CD8-positive, alpha-beta memory T cell (primary cell): ENCODE results near the gene LRRC71. TPM values are rescaled to one million over a fixed set of nuclear protein-coding genes. Genes with fewer than 3 reads are reported as not detected.

Source experiments
- CTCF ChIA-PET: fragments of 350-600 bp; sonication (Branson Sonifier 250); formaldehyde crosslinking; loops from one replicate; lab custom pipeline; 2021; ENCODE audit warnings: antibody characterized with exemption; lab: Charles Lee
- POLR2A ChIA-PET: fragments of 350-600 bp; sonication (Branson Sonifier 250); formaldehyde crosslinking; loops from one replicate; lab custom pipeline; 2021; ENCODE audit warnings: antibody characterized with exemption; lab: Charles Lee
- DNase-seq, 5 donors: peaks; one replicate each; pipeline versions ENCODE4 v3.0.0 to v3.0.0-alpha.2; 2020 to 2022; ENCODE audit warnings: mixed read lengths in 1 of 5
- H3K27ac ChIP-seq: one replicate; pipeline ENCODE4 v1.7.0; 2013; ENCODE audit warnings: low read depth, mild to moderate bottlenecking, low read length, moderate library complexity
- H3K27me3 ChIP-seq: 2 replicates; pipeline ENCODE4 v1.7.0; 2013; ENCODE audit warnings: low read length, mild to moderate bottlenecking; ENCODE audit not compliant: insufficient read depth, poor library complexity, severe bottlenecking
- H3K36me3 ChIP-seq: 2 replicates; pipeline ENCODE4 v1.7.0; 2013; ENCODE audit warnings: mild to moderate bottlenecking, low read length, moderate library complexity; ENCODE audit not compliant: insufficient read depth
- H3K4me1 ChIP-seq: 2 replicates; pipeline ENCODE4 v1.7.0; 2013; ENCODE audit warnings: mild to moderate bottlenecking, low read length, moderate library complexity; ENCODE audit not compliant: insufficient read depth
- H3K4me3 ChIP-seq: 2 replicates; pipeline ENCODE4 v1.7.0; 2013; ENCODE audit warnings: mild to moderate bottlenecking, low read length
- H3K9me3 ChIP-seq: 2 replicates; pipeline ENCODE4 v1.7.0; 2013; ENCODE audit warnings: mild to moderate bottlenecking, low read length
- H3K27ac Mint-ChIP-seq, 8 donors: one replicate each; pipeline ENCODE4 v1.8.0; 2020 to 2021; ENCODE audit warnings: mixed read lengths in 8 of 8, mild to moderate bottlenecking in 6 of 8, inconsistent platforms in 3 of 8, moderate library complexity in 3 of 8
- H3K27me3 Mint-ChIP-seq, 2 donors: one replicate each; pipeline ENCODE4 v1.8.0; 2020 to 2021; ENCODE audit warnings: mixed read lengths in 2 of 2, mild to moderate bottlenecking in 1 of 2, moderate library complexity in 1 of 2
- H3K36me3 Mint-ChIP-seq, 3 donors: one replicate each; pipeline ENCODE4 v1.8.0; 2020 to 2021; ENCODE audit warnings: mixed read lengths in 3 of 3, inconsistent platforms in 1 of 3, mild to moderate bottlenecking in 1 of 3
- H3K4me1 Mint-ChIP-seq, 3 donors: one replicate each; pipeline ENCODE4 v1.8.0; 2020 to 2021; ENCODE audit warnings: mixed read lengths in 3 of 3, inconsistent platforms in 1 of 3, mild to moderate bottlenecking in 1 of 3
- H3K4me3 Mint-ChIP-seq, 7 donors: one replicate each; pipeline ENCODE4 v1.8.0; 2020 to 2021; ENCODE audit warnings: mixed read lengths in 7 of 7, mild to moderate bottlenecking in 6 of 7, moderate library complexity in 4 of 7, inconsistent platforms in 2 of 7
- H3K9me3 Mint-ChIP-seq, 5 donors: one replicate each; pipeline ENCODE4 v1.8.0; 2020 to 2022; ENCODE audit warnings: mixed read lengths in 5 of 5, mild to moderate bottlenecking in 3 of 5, moderate library complexity in 2 of 5, inconsistent platforms in 1 of 5
- polyA plus RNA-seq: library from polyadenylated mRNA; unstranded; fragments of 300-500 nt; fragmentation: Illumina TruSeq; gene quantifications from one replicate; pipeline ENCODE4 v1.2.3, GENCODE V29; 2021
- total RNA-seq, 2 experiments: library from RNA; stranded (reverse); gene quantifications; one replicate each; pipeline ENCODE4 v1.2.3, GENCODE V29; 2021

Gene LRRC71
- total and polyA plus RNA-seq, 3 experiments from 2014 or later, result not detected

DNA sequence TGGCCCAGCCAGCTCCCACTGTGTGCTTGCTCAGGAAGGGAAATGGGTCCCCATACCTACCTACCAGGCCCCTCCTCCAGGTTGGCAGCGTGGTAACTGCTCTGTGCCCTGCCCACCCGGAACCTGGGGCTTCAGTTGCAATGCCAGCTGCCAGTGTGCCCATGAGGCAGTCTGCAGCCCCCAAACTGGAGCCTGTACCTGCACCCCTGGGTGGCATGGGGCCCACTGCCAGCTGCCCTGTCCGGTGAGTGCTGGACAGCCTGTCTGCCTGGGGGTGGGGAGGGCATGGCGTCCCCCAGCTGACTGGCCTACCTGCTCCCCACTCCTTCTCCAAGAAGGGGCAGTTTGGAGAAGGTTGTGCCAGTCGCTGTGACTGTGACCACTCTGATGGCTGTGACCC lies 10.8 kb upstream of the LRRC71 start:
- Mint-ChIP-seq H3K4me1 (no peaks in the 10 kb centered on the region), H3K27ac (no peak overlapping the region), H3K27me3 (peaks cover 11 to 43% of the 10 kb centered on the region in 2 donors), H3K4me3 (no peak overlapping the region), H3K36me3 (no peaks in the 10 kb centered on the region), H3K9me3 (no peaks in the 10 kb centered on the region)
- H3K36me3 ChIP-seq, result no peaks in the 10 kb centered on the region
- no peak overlapping the region for H3K27ac ChIP-seq
- no peaks in the 10 kb centered on the region for H3K27me3 ChIP-seq
- H3K4me1 ChIP-seq, result no peaks in the 10 kb centered on the region
- DNase-seq, result no peak
- ChIA-PET CTCF (interaction anchor here (0.9 to 2.1 kb wide), 3 partner anchors 48 to 62 kb away, joined by 4 to 9 read pairs (median 6); no protein-coding TSS in a partner anchor), POLR2A (no interaction called here)
- no peaks in the 10 kb centered on the region for H3K9me3 ChIP-seq
- H3K4me3 ChIP-seq, result no peak overlapping the region

DNA sequence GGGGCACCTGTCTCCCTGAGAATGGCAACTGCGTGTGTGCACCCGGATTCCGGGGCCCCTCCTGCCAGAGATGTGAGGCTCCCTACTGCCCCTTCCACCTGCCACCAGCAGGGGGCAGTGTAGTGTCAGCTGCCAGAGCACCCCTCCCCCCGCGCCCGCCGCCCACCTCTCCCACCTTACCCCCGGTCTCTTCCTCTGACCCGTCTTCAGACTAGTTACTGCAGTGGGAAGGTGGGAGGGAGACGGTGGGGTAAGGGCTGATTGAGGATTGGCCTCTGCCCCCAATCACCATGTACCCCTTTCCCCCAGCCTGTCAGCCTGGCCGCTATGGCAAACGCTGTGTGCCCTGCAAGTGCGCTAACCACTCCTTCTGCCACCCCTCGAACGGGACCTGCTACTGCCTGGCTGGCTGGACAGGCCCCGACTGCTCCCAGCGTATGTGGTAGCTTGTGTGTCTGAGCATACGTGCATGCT lies 10.1 kb upstream of the LRRC71 start:
- CTCF ChIA-PET, result interaction anchor here (1.7 to 2.1 kb wide), 3 partner anchors 17 to 59 kb away, joined by 6 to 9 read pairs (median 7); no protein-coding TSS in a partner anchor

DNA sequence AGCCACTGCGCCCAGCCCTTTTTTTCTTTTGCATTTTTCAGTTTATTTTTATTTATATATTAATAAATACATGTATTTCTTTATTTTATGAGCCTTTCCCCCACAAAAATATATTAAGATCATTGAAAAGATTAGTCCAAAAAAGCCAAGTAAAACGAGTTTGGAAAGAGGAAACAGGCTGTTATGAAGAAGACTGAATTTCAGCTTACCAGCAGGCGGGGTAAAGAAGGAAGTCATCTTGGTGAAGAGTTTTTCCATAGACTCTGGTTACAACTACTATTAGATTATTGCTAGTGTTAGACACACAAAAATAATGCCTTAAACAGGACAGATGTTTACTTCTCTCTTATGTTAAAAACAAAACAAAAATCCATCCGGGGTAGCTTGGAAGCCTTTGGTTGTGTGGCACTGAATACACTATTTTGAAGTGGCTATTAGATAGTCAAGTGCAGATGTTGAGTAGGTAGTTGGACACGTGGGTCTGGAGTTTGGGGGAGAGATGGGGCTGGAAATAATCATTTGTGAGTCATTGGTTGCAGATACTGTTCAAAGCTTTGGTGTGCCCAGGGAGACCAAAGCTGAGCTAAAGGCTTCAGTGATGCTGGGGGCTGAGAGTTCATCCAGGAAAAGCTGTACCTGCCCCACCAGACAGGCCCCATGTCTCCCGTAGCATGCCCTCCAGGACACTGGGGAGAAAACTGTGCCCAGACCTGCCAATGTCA lies 8.7 kb upstream of the LRRC71 start:
- ChIA-PET CTCF (interaction anchor here (1.9 kb wide), 1 partner anchor 15 kb away, joined by 7 read pairs; no protein-coding TSS in a partner anchor), POLR2A (no interaction called here)
- Histone ChIP-seq H3K4me3 (no peak overlapping the region), H3K36me3 (no peaks in the 10 kb centered on the region), H3K4me1 (no peaks in the 10 kb centered on the region), H3K27me3 (no peaks in the 10 kb centered on the region), H3K27ac (no peak overlapping the region), H3K9me3 (no peaks in the 10 kb centered on the region)
- Mint-ChIP-seq H3K27ac (no peak overlapping the region), H3K4me3 (no peak overlapping the region), H3K36me3 (no peaks in the 10 kb centered on the region), H3K9me3 (no peaks in the 10 kb centered on the region), H3K27me3 (peaks cover 15 to 54% of the 10 kb centered on the region in 2 donors), H3K4me1 (no peaks in the 10 kb centered on the region)
- DNase-seq, result no peak

More for the DNA sequence above, 10.1 kb upstream of the LRRC71 start:
- H3K9me3 ChIP-seq, result no peaks in the 10 kb centered on the region
- no peaks in the 10 kb centered on the region for H3K36me3 ChIP-seq
- no peak overlapping the region for H3K4me3 ChIP-seq
- no peak overlapping the region for H3K4me3 Mint-ChIP-seq
- H3K27me3 Mint-ChIP-seq, result peaks cover 15 to 50% of the 10 kb centered on the region in 2 donors
- POLR2A ChIA-PET, result no interaction called here
- H3K9me3 Mint-ChIP-seq, result no peaks in the 10 kb centered on the region
- no peaks in the 10 kb centered on the region for H3K4me1 ChIP-seq
- H3K27me3 ChIP-seq, result no peaks in the 10 kb centered on the region
- H3K27ac ChIP-seq, result no peak overlapping the region
- peak; percentile 34 to 60 (median 47) for DNase-seq
- H3K4me1 Mint-ChIP-seq, result no peaks in the 10 kb centered on the region
- H3K27ac Mint-ChIP-seq, result no peak overlapping the region
- H3K36me3 Mint-ChIP-seq, result no peaks in the 10 kb centered on the region

DNA sequence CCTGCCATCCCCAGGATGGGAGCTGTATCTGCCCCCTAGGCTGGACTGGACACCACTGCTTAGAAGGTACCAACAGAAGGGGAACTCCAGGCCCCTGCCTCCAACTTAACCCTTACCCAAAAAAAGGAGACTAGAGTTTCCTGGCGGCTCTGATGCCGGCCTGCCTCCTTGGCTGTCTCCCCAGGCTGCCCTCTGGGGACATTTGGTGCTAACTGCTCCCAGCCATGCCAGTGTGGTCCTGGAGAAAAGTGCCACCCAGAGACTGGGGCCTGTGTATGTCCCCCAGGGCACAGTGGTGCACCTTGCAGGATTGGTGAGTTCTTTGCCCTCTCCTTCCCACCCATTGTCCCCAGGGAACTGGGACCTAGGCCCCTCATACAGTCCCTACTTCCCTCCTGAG lies 8.1 kb upstream of the LRRC71 start:
- Mint-ChIP-seq H3K27ac (no peak overlapping the region), H3K36me3 (no peaks in the 10 kb centered on the region), H3K27me3 (peaks cover 13 to 53% of the 10 kb centered on the region in 2 donors), H3K9me3 (no peaks in the 10 kb centered on the region), H3K4me1 (no peaks in the 10 kb centered on the region), H3K4me3 (no peak overlapping the region)
- ChIA-PET POLR2A (no interaction called here), CTCF (interaction anchor here (1.9 kb wide), 1 partner anchor 15 kb away, joined by 7 read pairs; no protein-coding TSS in a partner anchor)
- Histone ChIP-seq H3K9me3 (no peaks in the 10 kb centered on the region), H3K4me3 (no peak overlapping the region), H3K4me1 (no peaks in the 10 kb centered on the region), H3K27ac (no peak overlapping the region), H3K36me3 (no peaks in the 10 kb centered on the region), H3K27me3 (no peaks in the 10 kb centered on the region)
- no peak for DNase-seq

DNA sequence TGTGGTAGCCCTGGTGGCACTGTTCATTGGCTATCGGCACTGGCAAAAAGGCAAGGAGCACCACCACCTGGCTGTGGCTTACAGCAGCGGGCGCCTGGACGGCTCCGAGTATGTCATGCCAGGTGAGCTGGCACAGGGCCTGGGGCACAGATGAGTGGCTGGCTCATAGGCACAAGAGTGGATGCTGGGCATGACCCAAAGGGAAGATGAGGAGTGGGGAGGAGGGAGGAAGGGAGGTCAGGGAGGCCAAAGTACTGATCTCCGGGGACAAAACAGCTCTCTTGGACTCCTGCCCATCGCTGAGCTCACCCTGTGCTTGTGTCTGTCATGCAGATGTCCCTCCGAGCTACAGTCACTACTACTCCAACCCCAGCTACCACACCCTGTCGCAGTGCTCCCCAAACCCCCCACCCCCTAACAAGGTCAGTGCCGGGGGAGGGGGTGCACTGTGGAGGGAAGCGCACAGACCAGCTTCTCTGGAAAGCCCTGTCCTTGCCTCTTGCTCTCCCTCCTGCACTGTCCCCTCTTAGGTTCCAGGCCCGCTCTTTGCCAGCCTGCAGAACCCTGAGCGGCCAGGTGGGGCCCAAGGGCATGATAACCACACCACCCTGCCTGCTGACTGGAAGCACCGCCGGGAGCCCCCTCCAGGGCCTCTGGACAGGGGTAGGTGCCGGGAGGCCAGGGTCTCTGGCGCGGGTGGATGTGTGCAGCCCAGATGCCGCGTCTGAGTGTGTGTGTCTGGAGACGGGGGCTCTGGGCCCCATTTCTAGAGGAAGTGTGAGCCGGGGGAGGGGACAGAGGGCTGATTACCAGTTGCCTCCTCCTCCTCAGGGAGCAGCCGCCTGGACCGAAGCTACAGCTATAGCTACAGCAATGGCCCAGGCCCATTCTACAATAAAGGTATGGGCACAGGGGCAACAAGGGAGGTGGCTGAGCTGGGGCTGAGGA lies 7.3 kb upstream of the LRRC71 start:
- Histone ChIP-seq H3K36me3 (no peaks in the 10 kb centered on the region), H3K27ac (peak overlapping the region; percentile 79), H3K4me3 (no peak overlapping the region), H3K27me3 (no peaks in the 10 kb centered on the region), H3K4me1 (no peaks in the 10 kb centered on the region), H3K9me3 (no peaks in the 10 kb centered on the region)
- no peaks in the 10 kb centered on the region for H3K36me3 Mint-ChIP-seq
- ChIA-PET CTCF (no interaction called here), POLR2A (no interaction called here)
- H3K27me3 Mint-ChIP-seq, result peaks cover 21 to 56% of the 10 kb centered on the region in 2 donors
- DNase-seq, result no peak
- no peaks in the 10 kb centered on the region for H3K9me3 Mint-ChIP-seq
- peak overlapping the region in 1 of 7 donors; percentile 65 for H3K4me3 Mint-ChIP-seq
- H3K4me1 Mint-ChIP-seq, result no peaks in the 10 kb centered on the region
- H3K27ac Mint-ChIP-seq, result no peak overlapping the region

DNA sequence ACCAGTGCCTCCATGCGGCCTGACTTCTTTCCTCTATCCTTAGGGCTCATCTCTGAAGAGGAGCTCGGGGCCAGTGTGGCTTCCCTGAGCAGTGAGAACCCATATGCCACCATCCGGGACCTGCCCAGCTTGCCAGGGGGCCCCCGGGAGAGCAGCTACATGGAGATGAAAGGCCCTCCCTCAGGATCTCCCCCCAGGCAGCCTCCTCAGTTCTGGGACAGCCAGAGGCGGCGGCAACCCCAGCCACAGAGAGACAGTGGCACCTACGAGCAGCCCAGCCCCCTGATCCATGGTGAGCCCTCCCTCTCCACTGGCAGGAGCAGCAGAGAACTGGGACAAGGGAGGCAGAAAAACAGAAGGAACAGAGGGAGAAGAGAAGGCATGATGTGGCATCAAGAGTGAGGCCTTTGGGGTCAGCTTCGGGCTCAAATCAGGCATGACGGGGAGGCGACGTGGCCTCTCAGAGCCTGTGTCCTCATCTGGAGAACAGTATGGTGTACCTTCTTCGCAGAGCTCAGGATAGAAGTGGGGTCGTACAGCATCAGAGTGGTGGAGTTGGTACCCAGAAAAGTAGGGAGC lies 6.5 kb upstream of the LRRC71 start:
- H3K27ac Mint-ChIP-seq, result no peak overlapping the region
- no peaks in the 10 kb centered on the region for H3K9me3 Mint-ChIP-seq
- H3K4me1 ChIP-seq, result no peaks in the 10 kb centered on the region
- POLR2A ChIA-PET, result no interaction called here
- no peaks in the 10 kb centered on the region for H3K4me1 Mint-ChIP-seq
- no peaks in the 10 kb centered on the region for H3K27me3 ChIP-seq
- H3K27me3 Mint-ChIP-seq, result peaks cover 24 to 59% of the 10 kb centered on the region in 2 donors
- no peaks in the 10 kb centered on the region for H3K9me3 ChIP-seq
- H3K27ac ChIP-seq, result peak overlapping the region; percentile 79
- CTCF ChIA-PET, result no interaction called here
- H3K4me3 ChIP-seq, result no peak overlapping the region
- H3K36me3 ChIP-seq, result no peaks in the 10 kb centered on the region
- no peak for DNase-seq
- no peak overlapping the region for H3K4me3 Mint-ChIP-seq
- H3K36me3 Mint-ChIP-seq, result no peaks in the 10 kb centered on the region

DNA sequence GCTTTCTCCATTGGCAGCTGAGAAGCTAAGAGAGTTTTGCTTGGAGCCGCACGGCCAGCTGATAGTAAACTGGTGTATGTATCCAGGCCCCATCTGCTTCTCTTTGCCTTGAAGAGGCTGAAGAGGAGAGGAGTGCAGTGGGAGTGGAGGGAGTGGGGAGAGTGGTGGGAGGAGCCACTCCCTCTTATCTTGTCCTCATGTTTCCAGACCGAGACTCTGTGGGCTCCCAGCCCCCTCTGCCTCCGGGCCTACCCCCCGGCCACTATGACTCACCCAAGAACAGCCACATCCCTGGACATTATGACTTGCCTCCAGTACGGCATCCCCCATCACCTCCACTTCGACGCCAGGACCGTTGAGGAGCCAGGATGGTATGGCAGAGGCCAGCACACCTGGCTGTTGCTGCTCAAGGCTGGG lies 6.0 kb upstream of the LRRC71 start:
- no peaks in the 10 kb centered on the region for H3K27me3 ChIP-seq
- Mint-ChIP-seq H3K27ac (no peak overlapping the region), H3K4me3 (no peak overlapping the region), H3K36me3 (no peaks in the 10 kb centered on the region), H3K9me3 (no peaks in the 10 kb centered on the region), H3K4me1 (no peaks in the 10 kb centered on the region), H3K27me3 (peaks cover 28 to 61% of the 10 kb centered on the region in 2 donors)
- peak overlapping the region; percentile 79 for H3K27ac ChIP-seq
- H3K36me3 ChIP-seq, result no peaks in the 10 kb centered on the region
- CTCF ChIA-PET, result no interaction called here
- H3K4me3 ChIP-seq, result no peak overlapping the region
- no peak for DNase-seq
- POLR2A ChIA-PET, result no interaction called here
- no peaks in the 10 kb centered on the region for H3K9me3 ChIP-seq
- H3K4me1 ChIP-seq, result no peaks in the 10 kb centered on the region
